WI38 (cell line): ENCODE results near the gene OCRL.
"Not testable (repeated sequence)": the region's sequence is repeated elsewhere in the genome, so short reads cannot be mapped to it uniquely, and the experiment has no call there.

Experiments
- H3K4me3 ChIP-seq: 2 replicates; pipeline ENCODE4 v1.5.1; 2011; ENCODE audit warnings: low read depth, mild to moderate bottlenecking, control low read depth, low read length
- TF ChIP-seq, protein P1 (sequence below): IDR thresholded peaks from 2 replicates; pipeline ENCODE4 v1.5.1; 2012; ENCODE audit warnings: low read depth, mild to moderate bottlenecking, control low read depth, low read length

OCRL gene

DNA sequence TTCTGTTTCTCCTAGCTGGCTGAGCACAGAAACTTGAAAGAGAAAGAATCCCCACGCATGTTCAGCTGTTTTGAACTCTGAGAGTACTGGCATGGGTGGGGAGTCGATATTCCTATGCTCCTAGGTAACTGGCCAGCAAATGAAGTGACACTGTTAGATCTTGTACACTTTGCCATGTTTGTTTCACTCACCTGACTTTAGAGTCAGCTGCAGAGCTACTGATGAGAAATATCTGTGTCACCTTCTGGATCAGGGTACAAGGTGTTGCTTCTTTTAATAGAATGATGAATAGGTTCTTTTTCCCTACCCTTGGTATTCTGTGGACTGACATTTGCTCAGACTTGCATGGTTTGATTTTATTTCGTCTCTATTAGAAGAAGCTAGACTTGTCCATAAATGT, 28.3 kb downstream of the OCRL start:
- TF ChIP-seq, protein P1, sequence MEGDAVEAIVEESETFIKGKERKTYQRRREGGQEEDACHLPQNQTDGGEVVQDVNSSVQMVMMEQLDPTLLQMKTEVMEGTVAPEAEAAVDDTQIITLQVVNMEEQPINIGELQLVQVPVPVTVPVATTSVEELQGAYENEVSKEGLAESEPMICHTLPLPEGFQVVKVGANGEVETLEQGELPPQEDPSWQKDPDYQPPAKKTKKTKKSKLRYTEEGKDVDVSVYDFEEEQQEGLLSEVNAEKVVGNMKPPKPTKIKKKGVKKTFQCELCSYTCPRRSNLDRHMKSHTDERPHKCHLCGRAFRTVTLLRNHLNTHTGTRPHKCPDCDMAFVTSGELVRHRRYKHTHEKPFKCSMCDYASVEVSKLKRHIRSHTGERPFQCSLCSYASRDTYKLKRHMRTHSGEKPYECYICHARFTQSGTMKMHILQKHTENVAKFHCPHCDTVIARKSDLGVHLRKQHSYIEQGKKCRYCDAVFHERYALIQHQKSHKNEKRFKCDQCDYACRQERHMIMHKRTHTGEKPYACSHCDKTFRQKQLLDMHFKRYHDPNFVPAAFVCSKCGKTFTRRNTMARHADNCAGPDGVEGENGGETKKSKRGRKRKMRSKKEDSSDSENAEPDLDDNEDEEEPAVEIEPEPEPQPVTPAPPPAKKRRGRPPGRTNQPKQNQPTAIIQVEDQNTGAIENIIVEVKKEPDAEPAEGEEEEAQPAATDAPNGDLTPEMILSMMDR = no peak

DNA sequence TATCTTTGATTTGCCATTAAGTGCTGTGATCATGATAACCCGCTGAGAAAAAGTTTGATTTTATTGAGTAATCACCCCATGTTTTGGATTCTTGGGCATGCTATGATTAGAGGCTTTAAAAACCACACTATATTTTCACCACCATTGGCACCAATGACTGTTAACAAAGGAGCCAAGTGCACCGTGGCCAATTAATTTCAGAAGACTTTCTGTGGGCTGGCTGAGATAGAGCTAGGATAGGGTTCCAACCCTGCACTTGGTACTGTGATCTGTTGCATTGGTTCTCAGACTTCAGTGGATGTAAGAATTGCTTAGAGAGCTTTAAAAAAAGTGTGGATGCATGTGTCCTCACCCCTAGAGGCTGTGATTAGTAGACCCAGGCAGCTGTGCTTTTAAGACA, 32.4 kb downstream of the OCRL start:
- no peak overlapping the region for H3K4me3 ChIP-seq
- TF ChIP-seq, protein P1 = no peak

More for the DNA sequence above, 28.3 kb downstream of the OCRL start:
- no peak overlapping the region for H3K4me3 ChIP-seq

DNA sequence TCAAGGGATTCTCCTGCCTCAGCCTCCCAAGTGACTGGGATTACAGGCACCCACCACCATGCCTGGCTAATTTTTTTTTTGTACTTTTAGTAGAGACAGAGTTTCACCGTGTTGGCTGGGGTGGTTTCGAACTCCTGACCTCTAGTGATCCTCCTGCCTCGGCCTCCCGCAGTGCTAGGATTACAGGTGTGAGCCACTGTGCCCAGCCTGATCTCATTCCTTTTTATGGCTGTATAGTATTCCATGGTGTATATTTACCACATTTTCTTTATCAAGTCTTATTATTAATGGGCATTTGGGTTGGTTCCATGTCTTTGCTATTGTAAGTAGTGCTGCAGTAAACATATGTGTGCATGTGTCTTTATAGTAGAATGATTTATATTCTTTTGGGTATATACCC, 33.6 kb downstream of the OCRL start:
- not testable (repeated sequence) for H3K4me3 ChIP-seq

DNA sequence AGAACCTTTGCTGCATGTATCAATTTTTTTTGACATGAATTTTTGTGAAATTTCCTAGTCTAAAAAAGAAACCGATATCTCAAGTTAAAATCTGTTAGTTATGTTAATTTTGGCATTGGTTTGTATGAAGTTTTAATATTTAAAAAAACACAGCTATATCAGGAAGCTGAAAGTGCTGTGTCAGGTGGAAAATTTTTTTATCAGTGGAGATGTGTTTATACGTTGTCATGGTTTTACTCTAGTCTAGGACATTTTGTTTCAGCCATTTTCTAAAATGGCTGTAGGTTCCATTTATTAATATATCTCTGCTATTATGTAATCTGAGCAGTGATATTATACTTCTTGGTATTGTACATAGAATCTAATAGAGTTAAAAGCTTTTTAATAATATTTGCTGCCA, 34.2 kb downstream of the OCRL start:
- TF ChIP-seq, protein P1 = no peak

DNA sequence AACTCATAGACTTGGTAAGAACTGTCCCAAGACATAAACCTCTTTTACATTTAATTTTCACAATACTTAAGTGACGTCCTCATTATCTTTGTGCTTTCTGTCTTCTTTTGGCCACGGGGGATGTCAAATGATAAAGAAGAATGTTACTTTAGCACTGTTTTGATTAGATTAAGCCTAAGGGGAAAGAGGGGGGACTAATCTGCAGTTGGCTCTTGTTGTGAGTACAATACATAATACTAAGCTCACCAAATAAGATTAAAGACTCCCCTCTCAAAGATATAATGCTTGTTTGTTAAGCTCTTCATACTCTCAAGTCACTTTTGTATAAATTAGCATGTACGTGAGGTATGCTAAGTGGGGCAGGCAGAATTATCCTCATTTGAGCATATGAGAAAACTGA, 36.5 kb downstream of the OCRL start:
- no peak overlapping the region for H3K4me3 ChIP-seq
- TF ChIP-seq, protein P1 = no peak

More for the DNA sequence above, 34.2 kb downstream of the OCRL start:
- H3K4me3 ChIP-seq = no peak overlapping the region

DNA sequence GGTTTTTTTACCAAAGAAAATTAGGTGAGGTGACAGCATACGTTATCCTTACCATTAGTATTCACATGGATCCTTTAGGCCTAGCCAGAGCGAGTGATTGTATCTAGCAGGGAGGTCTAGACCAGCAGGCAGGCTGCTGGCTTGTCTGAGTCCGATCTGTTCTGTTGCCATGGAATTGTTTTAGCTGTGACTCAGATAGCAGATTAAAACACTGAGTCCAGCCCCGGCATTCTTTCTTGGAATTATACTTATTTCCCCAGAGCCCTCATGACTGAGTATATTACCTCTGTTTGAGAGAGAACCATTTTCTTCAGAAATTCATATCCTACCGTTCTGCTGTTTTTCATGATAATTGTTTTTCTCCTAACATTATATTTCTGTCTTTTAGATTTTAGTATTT, 37.4 kb downstream of the OCRL start:
- TF ChIP-seq, protein P1 = no peak
- no peak overlapping the region for H3K4me3 ChIP-seq

DNA sequence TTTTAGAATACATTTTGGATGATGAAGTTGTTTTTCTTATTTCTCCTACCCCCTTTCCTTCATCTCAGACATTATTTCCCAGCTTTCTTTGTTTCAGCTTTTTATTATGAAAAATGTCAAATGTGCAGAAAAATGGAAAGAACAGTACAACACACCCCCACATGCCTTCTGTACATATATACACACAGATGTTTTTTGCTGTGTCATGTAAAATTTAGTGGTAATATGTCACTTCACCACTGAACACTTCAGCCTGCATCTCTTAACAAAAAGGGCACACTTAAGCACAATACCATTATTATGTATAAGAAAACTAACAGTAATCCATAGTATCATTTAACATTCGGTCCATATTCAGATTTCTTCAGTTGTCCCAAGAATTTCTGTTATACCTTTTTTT, 37.8 kb downstream of the OCRL start:
- H3K4me3 ChIP-seq = no peak overlapping the region
- TF ChIP-seq, protein P1 = no peak

DNA sequence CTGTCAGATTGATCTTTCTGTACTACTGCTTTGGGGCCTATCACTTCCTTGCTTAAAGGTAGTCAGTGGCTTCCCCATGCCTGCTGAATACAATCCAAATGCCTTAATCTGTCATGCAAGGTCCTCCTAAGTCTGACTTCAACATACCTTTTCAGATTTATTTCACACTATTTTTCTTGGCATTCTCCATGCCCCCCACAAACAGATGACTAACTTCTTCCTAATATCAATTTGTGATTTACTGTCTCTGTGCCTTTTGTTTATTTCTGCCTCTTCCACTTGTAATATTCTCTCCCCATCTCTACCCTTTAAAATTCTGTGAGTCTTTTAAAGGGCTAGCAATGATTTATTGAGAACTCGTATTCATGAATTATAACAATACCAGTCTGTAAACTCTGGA, 41.8 kb downstream of the OCRL start:
- TF ChIP-seq, protein P1 = no peak
- no peak overlapping the region for H3K4me3 ChIP-seq
